Measurements from ENCODE around the gene OLIG3.

The OLIG3 gene

GRCh38 chr6:137489046-137490005 lies 4.9 kb downstream of the OLIG3 start:
- H3K27ac Mint-ChIP-seq, result no peak overlapping the region
- peaks cover 53% of the 10 kb centered on the region for H3K4me1 Mint-ChIP-seq (ENCODE audit: low read depth)
- no peaks in the 10 kb centered on the region for H3K9me3 Mint-ChIP-seq
- H3K36me3 Mint-ChIP-seq (ENCODE audit: low read depth), result peaks cover 4% of the 10 kb centered on the region
- H3K4me3 Mint-ChIP-seq, result peak overlapping the region; percentile 32
- H3K27me3 Mint-ChIP-seq, result peaks cover 93% of the 10 kb centered on the region

GRCh38 chr6:137488150-137489045 lies 5.8 kb downstream of the OLIG3 start:
- Mint-ChIP-seq H3K4me1 (ENCODE audit: low read depth) (peaks cover 44% of the 10 kb centered on the region), H3K36me3 (ENCODE audit: low read depth) (peaks cover 4% of the 10 kb centered on the region), H3K27ac (no peak overlapping the region), H3K27me3 (peaks cover 95% of the 10 kb centered on the region), H3K4me3 (peak overlapping the region; percentile 69), H3K9me3 (no peaks in the 10 kb centered on the region)

GRCh38 chr6:137487869-137488149 lies 6.4 kb downstream of the OLIG3 start:
- H3K9me3 Mint-ChIP-seq, result no peaks in the 10 kb centered on the region

GRCh38 chr6:137487181-137487868 lies 6.9 kb downstream of the OLIG3 start:
- H3K4me3 Mint-ChIP-seq, result peak overlapping the region; percentile 14
- H3K27me3 Mint-ChIP-seq, result peaks cover 90% of the 10 kb centered on the region
- H3K9me3 Mint-ChIP-seq, result no peaks in the 10 kb centered on the region
- peaks cover 34% of the 10 kb centered on the region for H3K4me1 Mint-ChIP-seq (ENCODE audit: low read depth)
- no peak overlapping the region for H3K27ac Mint-ChIP-seq
- H3K36me3 Mint-ChIP-seq (ENCODE audit: low read depth), result no peaks in the 10 kb centered on the region

More at GRCh38 chr6:137487869-137488149, 6.4 kb downstream of the OLIG3 start:
- H3K36me3 Mint-ChIP-seq (ENCODE audit: low read depth), result peaks cover 2% of the 10 kb centered on the region
- peaks cover 92% of the 10 kb centered on the region for H3K27me3 Mint-ChIP-seq
- H3K4me3 Mint-ChIP-seq, result no peak overlapping the region
- peaks cover 38% of the 10 kb centered on the region for H3K4me1 Mint-ChIP-seq (ENCODE audit: low read depth)
- no peak overlapping the region for H3K27ac Mint-ChIP-seq

- H3K4me1 Mint-ChIP-seq (ENCODE audit: low read depth), result peaks cover 24% of the 10 kb centered on the region
- H3K27me3 Mint-ChIP-seq, result peaks cover 87% of the 10 kb centered on the region
- no peaks in the 10 kb centered on the region for H3K9me3 Mint-ChIP-seq
- H3K4me3 Mint-ChIP-seq, result no peak overlapping the region
- H3K27ac Mint-ChIP-seq, result no peak overlapping the region
- no peaks in the 10 kb centered on the region for H3K36me3 Mint-ChIP-seq (ENCODE audit: low read depth)
Observed at GRCh38 chr6:137486416-137486815, 7.8 kb downstream of the OLIG3 start.

- Mint-ChIP-seq H3K4me1 (ENCODE audit: low read depth) (no peaks in the 10 kb centered on the region), H3K27me3 (peaks cover 53% of the 10 kb centered on the region), H3K4me3 (no peak overlapping the region), H3K9me3 (no peaks in the 10 kb centered on the region), H3K36me3 (ENCODE audit: low read depth) (no peaks in the 10 kb centered on the region), H3K27ac (no peak overlapping the region)
Observed at GRCh38 chr6:137480431-137480830, 13.8 kb downstream of the OLIG3 start.

DNA sequence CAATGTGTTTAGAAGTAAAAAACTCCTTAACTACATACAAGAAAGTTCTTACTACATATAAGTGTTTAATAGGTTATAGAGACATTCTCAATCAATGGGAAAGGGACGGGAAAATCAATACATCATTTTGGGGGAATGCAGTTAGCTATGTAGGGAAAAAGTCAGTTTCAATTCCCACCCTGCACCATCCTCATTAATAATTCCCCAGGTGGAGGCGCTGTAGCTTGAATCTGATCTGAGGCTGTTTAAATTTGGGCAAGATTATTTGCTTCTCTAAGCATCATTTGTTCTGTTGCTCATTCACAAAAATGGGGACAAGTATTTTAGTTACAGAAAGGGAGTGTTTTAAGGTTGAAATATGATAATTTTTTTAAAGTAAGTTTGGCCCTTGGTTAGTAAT lies 19.1 kb downstream of the OLIG3 start:
- no peak overlapping the region for H3K4me3 Mint-ChIP-seq
- no peaks in the 10 kb centered on the region for H3K9me3 Mint-ChIP-seq
- peaks cover 29% of the 10 kb centered on the region for H3K27me3 Mint-ChIP-seq
- H3K4me1 Mint-ChIP-seq (ENCODE audit: low read depth), result no peaks in the 10 kb centered on the region
- no peaks in the 10 kb centered on the region for H3K36me3 Mint-ChIP-seq (ENCODE audit: low read depth)
- no peak overlapping the region for H3K27ac Mint-ChIP-seq

DNA sequence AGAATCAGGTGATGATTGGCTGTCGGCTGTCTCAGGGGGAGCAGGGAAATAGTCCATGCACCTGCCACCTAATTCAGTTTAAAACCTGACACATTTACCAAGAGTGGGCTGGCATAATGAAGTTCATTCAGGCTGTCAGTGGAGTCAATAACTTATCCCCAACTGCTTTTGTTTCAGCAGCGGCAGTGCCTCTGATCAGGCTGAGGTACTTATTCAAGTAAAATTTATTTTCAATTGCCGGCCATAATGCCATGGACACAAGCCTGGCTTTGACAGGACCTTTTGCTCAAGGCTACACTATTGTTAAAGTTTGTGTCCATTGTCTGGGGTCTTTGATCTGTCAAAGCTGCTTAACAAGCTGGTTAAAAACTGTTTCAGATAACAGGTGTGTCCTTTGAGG lies 20.6 kb downstream of the OLIG3 start:
- Mint-ChIP-seq H3K36me3 (ENCODE audit: low read depth) (no peaks in the 10 kb centered on the region), H3K4me3 (no peak overlapping the region), H3K4me1 (ENCODE audit: low read depth) (no peaks in the 10 kb centered on the region), H3K27me3 (peaks cover 26% of the 10 kb centered on the region), H3K9me3 (no peaks in the 10 kb centered on the region), H3K27ac (no peak overlapping the region)

DNA sequence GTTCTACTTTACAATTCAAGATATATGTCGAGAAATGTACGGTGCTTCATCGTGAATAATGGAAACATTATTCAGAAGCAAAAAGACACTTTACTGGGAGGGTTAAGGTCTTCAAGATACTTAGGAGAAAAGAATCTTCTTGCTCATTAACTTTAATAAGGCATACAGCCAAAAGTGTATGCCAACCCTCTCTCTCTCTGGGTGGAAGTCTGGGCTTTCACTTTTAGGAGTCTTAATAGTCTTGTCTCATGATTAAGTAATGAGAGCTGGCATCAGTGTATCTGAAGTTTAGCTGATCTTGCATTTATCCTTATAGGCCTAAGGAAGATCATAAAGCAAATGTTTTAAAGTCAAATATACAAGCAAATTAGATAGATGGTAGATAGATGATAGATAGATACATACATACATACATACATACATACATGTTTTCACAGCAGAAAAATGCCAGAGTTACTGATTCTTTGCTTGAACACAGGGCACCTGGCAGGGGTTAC lies 21.5 kb downstream of the OLIG3 start:
- Mint-ChIP-seq H3K9me3 (no peaks in the 10 kb centered on the region), H3K27me3 (peaks cover 22% of the 10 kb centered on the region), H3K4me3 (no peak overlapping the region)

GRCh38 chr6:137471986-137472385 lies 22.2 kb downstream of the OLIG3 start:
- no peaks in the 10 kb centered on the region for H3K9me3 Mint-ChIP-seq
- H3K36me3 Mint-ChIP-seq (ENCODE audit: low read depth), result no peaks in the 10 kb centered on the region
- H3K4me1 Mint-ChIP-seq (ENCODE audit: low read depth), result no peaks in the 10 kb centered on the region
- H3K27ac Mint-ChIP-seq, result no peak overlapping the region
- H3K27me3 Mint-ChIP-seq, result peaks cover 19% of the 10 kb centered on the region
- no peak overlapping the region for H3K4me3 Mint-ChIP-seq

More for the DNA sequence above, 21.5 kb downstream of the OLIG3 start:
- Mint-ChIP-seq H3K36me3 (ENCODE audit: low read depth) (no peaks in the 10 kb centered on the region), H3K27ac (no peak overlapping the region), H3K4me1 (ENCODE audit: low read depth) (no peaks in the 10 kb centered on the region)

DNA sequence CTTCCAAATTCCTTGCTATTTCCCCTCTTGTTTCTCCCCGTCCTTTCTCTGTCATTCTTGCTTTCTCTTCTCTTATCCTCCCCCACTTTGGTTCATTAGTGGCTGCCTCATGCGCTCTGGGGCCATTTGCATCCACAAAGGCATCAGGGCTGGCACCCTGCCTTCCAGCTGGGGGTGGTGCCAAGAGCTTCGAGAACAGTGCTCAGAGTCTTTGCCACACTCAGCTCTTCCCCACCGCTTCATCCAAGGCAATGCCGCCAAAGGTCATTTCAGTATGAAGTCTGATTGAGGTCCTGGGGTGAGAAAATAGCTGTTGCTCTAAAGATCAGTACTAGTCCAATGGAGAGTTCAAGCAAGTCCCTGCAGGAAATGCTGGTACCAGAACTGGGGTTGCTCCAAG lies 22.7 kb downstream of the OLIG3 start:
- no peak overlapping the region for H3K27ac Mint-ChIP-seq
- no peaks in the 10 kb centered on the region for H3K9me3 Mint-ChIP-seq
- H3K36me3 Mint-ChIP-seq (ENCODE audit: low read depth), result no peaks in the 10 kb centered on the region
- H3K4me1 Mint-ChIP-seq (ENCODE audit: low read depth), result no peaks in the 10 kb centered on the region
- H3K4me3 Mint-ChIP-seq, result no peak overlapping the region
- peaks cover 19% of the 10 kb centered on the region for H3K27me3 Mint-ChIP-seq

DNA sequence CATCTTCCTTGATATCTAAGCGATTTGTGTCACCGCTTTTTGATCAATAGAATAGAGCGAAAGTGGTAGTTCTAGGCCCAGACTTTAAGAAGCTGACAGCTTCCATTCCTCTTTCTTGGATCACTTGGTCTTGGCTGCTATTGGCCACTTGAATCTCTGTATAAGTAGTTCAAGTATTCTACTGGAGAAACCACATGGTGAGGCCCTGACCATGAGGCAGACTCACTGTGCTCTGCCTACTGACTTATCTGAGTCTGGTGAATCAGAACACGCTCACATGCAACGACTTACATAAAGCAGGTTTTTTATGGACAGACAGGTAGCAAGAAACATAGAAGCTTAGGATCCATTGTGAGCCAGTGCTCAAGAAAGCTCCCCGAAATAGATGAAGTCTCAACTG lies 27.0 kb downstream of the OLIG3 start:
- H3K27ac Mint-ChIP-seq, result no peak overlapping the region
- H3K27me3 Mint-ChIP-seq, result peaks cover 10% of the 10 kb centered on the region
- H3K4me3 Mint-ChIP-seq, result no peak overlapping the region
- H3K36me3 Mint-ChIP-seq (ENCODE audit: low read depth), result no peaks in the 10 kb centered on the region
- no peaks in the 10 kb centered on the region for H3K4me1 Mint-ChIP-seq (ENCODE audit: low read depth)
- H3K9me3 Mint-ChIP-seq, result no peaks in the 10 kb centered on the region

DNA sequence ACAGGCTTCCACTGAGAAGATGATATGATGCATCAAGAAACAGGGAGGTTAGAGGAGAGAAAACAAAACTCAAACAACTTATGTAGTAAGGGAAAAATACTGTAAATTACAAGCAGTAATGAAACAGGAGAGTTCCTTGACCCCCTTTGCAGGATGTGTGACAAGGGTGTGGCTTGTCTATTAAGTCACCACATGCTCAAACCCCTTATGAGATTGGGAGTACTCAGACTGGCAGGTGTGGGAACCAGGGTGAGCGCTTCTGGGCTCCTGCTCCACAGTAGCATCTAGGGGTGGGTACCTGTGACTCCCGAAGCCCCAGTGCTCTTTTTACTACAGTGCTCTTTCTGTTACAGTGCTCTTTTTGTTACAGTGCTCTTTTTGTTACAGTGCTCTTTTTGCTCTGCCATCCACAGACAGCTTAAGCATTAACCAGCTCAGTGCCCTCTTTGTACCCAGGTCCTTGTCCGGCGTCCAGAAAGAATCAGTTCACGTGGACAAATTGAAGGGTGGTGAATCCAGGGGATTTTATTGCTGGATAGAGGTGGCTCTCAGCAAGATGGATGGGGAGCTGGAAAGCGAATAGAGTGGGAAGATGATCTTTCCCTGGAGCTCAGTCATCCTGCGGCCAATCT lies 28.7 kb downstream of the OLIG3 start:
- no peaks in the 10 kb centered on the region for H3K4me1 Mint-ChIP-seq (ENCODE audit: low read depth)
- H3K27ac Mint-ChIP-seq, result no peak overlapping the region
- no peaks in the 10 kb centered on the region for H3K36me3 Mint-ChIP-seq (ENCODE audit: low read depth)
- no peak overlapping the region for H3K4me3 Mint-ChIP-seq
- peaks cover 10% of the 10 kb centered on the region for H3K27me3 Mint-ChIP-seq
- H3K9me3 Mint-ChIP-seq, result no peaks in the 10 kb centered on the region

- Mint-ChIP-seq H3K36me3 (ENCODE audit: low read depth) (no peaks in the 10 kb centered on the region), H3K9me3 (no peaks in the 10 kb centered on the region), H3K27ac (no peak overlapping the region), H3K27me3 (peaks cover 16% of the 10 kb centered on the region), H3K4me3 (no peak overlapping the region), H3K4me1 (ENCODE audit: low read depth) (no peaks in the 10 kb centered on the region)
Observed at GRCh38 chr6:137452333-137452894, 41.8 kb downstream of the OLIG3 start.

Measured in stimulated activated naive CD8-positive, alpha-beta T cell treated with anti-CD3 and anti-CD28 coated beads, Interleukin-15, Interleukin-2, amounts not matched to agents 100 ng/mL and 50 ng/mL, for 24 hours (primary cell).